ENCODE measurements around the gene TMEM204. TPM values are rescaled to one million over a fixed set of nuclear protein-coding genes. Genes with fewer than 3 reads are reported as not detected.
A peak's percentile ranks its signal among the peaks of the same experiment; 100 is the strongest.

Gene TMEM204
- total and polyA plus RNA-seq, 8 donors = 2.7 to 45.8 (median 17.5) TPM

- 76 to 90% (median 84%) methylated on average over 11 to 15 of the region's 15 CpGs for WGBS, 5 donors
- TF ChIP-seq POLR2AphosphoS5 (IDR thresholded peaks at IDR 0.05) (no peak), POLR2A (IDR thresholded peaks at IDR 0.05) (no peak), EP300 (IDR thresholded peaks at IDR 0.05) (no peak), CTCF (IDR thresholded peaks at IDR 0.05) (no peak)
- Histone ChIP-seq H3K9me3 (peaks cover 0 to 11% (median 5%) of the 10 kb centered on the region in 4 donors), H3K27me3 (no peaks in the 10 kb centered on the region), H3K4me3 (no peak overlapping the region), H3K27ac (peak overlapping the region in 1 of 5 donors; percentile 29), H3K36me3 (peaks cover 0 to 55% (median 45%) of the 10 kb centered on the region in 4 donors), H3K4me1 (peaks cover 0 to 7% (median 2%) of the 10 kb centered on the region in 4 donors)
- DNase-seq = no peak
- intact Hi-C loops (cut with DNase I; ENCODE audit: low total_unique reads) = no loop called here
Measured at GRCh38 chr16:1512774-1513173, 20.7 kb upstream of the TMEM204 start.

- TF ChIP-seq POLR2AphosphoS5 (IDR thresholded peaks at IDR 0.05) (no peak), EP300 (IDR thresholded peaks at IDR 0.05) (no peak), POLR2A (IDR thresholded peaks at IDR 0.05) (no peak), CTCF (IDR thresholded peaks at IDR 0.05) (no peak)
- WGBS, 5 donors = 67 to 99% (median 93%) methylated on average over 3 of the region's 3 CpGs
- Histone ChIP-seq H3K4me1 (peaks cover 0 to 7% (median under 1%) of the 10 kb centered on the region in 4 donors), H3K9me3 (peaks cover 0 to 11% (median 5%) of the 10 kb centered on the region in 4 donors), H3K27me3 (no peaks in the 10 kb centered on the region), H3K27ac (no peak overlapping the region), H3K4me3 (no peak overlapping the region), H3K36me3 (peaks cover 0 to 57% (median 47%) of the 10 kb centered on the region in 4 donors)
- intact Hi-C loops (cut with DNase I; ENCODE audit: low total_unique reads) = no loop called here
- DNase-seq = no peak
Measured at GRCh38 chr16:1514507-1514906, 19.0 kb upstream of the TMEM204 start.

GRCh38 chr16:1518626-1519135 is 14.8 kb upstream of the TMEM204 start:
- TF ChIP-seq POLR2A (IDR thresholded peaks at IDR 0.05) (no peak), POLR2AphosphoS5 (IDR thresholded peaks at IDR 0.05) (no peak), EP300 (IDR thresholded peaks at IDR 0.05) (no peak), CTCF (IDR thresholded peaks at IDR 0.05) (no peak)
- H3K36me3 ChIP-seq = peaks cover 0 to 71% (median 60%) of the 10 kb centered on the region in 4 donors
- intact Hi-C loops (cut with DNase I; ENCODE audit: low total_unique reads) = no loop called here
- no peaks in the 10 kb centered on the region for H3K4me1 ChIP-seq
- H3K27ac ChIP-seq = no peak overlapping the region
- 88 to 93% (median 91%) methylated on average over 13 to 16 of the region's 16 CpGs for WGBS, 5 donors
- DNase-seq = no peak
- H3K4me3 ChIP-seq = no peak overlapping the region
- no peaks in the 10 kb centered on the region for H3K27me3 ChIP-seq
- peaks cover 0 to 11% (median 5%) of the 10 kb centered on the region in 4 donors for H3K9me3 ChIP-seq

- WGBS, 5 donors = 91 to 97% (median 96%) methylated on average over 6 to 17 of the region's 17 CpGs
Measured at GRCh38 chr16:1519831-1520230, 13.6 kb upstream of the TMEM204 start.

More at GRCh38 chr16:1519831-1520230, 13.6 kb upstream of the TMEM204 start:
- Histone ChIP-seq H3K4me1 (no peaks in the 10 kb centered on the region), H3K27me3 (no peaks in the 10 kb centered on the region), H3K9me3 (no peaks in the 10 kb centered on the region), H3K36me3 (peaks cover 0 to 74% (median 67%) of the 10 kb centered on the region in 4 donors), H3K27ac (no peak overlapping the region), H3K4me3 (no peak overlapping the region)
- TF ChIP-seq CTCF (IDR thresholded peaks at IDR 0.05) = no peak
- no peak for TF ChIP-seq EP300 (IDR thresholded peaks at IDR 0.05)
- no peak for TF ChIP-seq POLR2A (IDR thresholded peaks at IDR 0.05)
- no peak for TF ChIP-seq POLR2AphosphoS5 (IDR thresholded peaks at IDR 0.05)
- no peak for DNase-seq
- intact Hi-C loops (cut with DNase I; ENCODE audit: low total_unique reads) = no loop called here
